SK-MEL-5 (cell line): ENCODE data around the gene ZNF655. TPM values are rescaled to one million over a fixed set of nuclear protein-coding genes. Genes with fewer than 3 reads are reported as not detected.

ENCODE experiments used
- DNase-seq: peaks from one replicate; pipeline ENCODE4 v3.0.0-alpha.2; 2016; ENCODE audit warnings: low read depth, low spot score
- in situ Hi-C: cut with HindIII; loops from 2 replicates; pipeline ENCODE4 v1.10.0; 2016; ENCODE audit warnings: low sequenced_read_pairs, high pct_unique_total_duplicates, low pct_unique_long_range_greater_than_20kb
- total RNA-seq: library from RNA; depleted of rRNA; stranded (reverse); fragments of >200 nt; shearing (Covaris generic); gene quantifications from 2 replicates; pipeline ENCODE4 v1.2.3, GENCODE V29; 2014

Gene ZNF655
- total RNA-seq, 1 experiment from 2014 or later = 105 TPM

- no peak for DNase-seq
- in situ Hi-C loops = no loop called here
These were observed 36.7 kb downstream of the ZNF655 start for GRCh38 chr7:99594948-99595745.

- in situ Hi-C loops = no loop called here
- DNase-seq = no peak
These were observed 38.0 kb downstream of the ZNF655 start for GRCh38 chr7:99596408-99596955.

GRCh38 chr7:99597762-99598501 is 39.5 kb downstream of the ZNF655 start, which contains the start of gene TMEM225B:
TSS of gene TMEM225B (plus strand) at chr7:99598267. CDS start at chr7:99604389, 6,122 bp downstream.
- no peak for DNase-seq
- in situ Hi-C loops = no loop called here

GRCh38 chr7:99599836-99600235 is 41.4 kb downstream of the ZNF655 start:
- DNase-seq = no peak
- in situ Hi-C loops = no loop called here

- no peak for DNase-seq
- in situ Hi-C loops = no loop called here
These were observed 43.3 kb downstream of the ZNF655 start for GRCh38 chr7:99601656-99602310.

- in situ Hi-C loops = no loop called here
- no peak for DNase-seq
These were observed 47.1 kb downstream of the ZNF655 start for GRCh38 chr7:99605527-99605926.

GRCh38 chr7:99606531-99606930 is 48.1 kb downstream of the ZNF655 start:
- DNase-seq = no peak
- in situ Hi-C loops = no loop called here

- no peak for DNase-seq
- in situ Hi-C loops = no loop called here
These were observed 49.1 kb downstream of the ZNF655 start for GRCh38 chr7:99607548-99607947.

- in situ Hi-C loops = no loop called here
These were observed 56.1 kb downstream of the ZNF655 start for GRCh38 chr7:99614495-99614894.

GRCh38 chr7:99615989-99616358 is 57.5 kb downstream of the ZNF655 start:
- in situ Hi-C loops = no loop called here

More at GRCh38 chr7:99614495-99614894, 56.1 kb downstream of the ZNF655 start:
- no peak for DNase-seq

GRCh38 chr7:99616359-99617191 is 58.1 kb downstream of the ZNF655 start, which contains the start of gene ZSCAN25:
TSS of gene ZSCAN25 (plus strand) at chr7:99616946. CDS start at chr7:99619607, 2,661 bp downstream.
- in situ Hi-C loops = no loop called here
- DNase-seq = peak; percentile 97

More at GRCh38 chr7:99615989-99616358, 57.5 kb downstream of the ZNF655 start:
- no peak for DNase-seq

GRCh38 chr7:99617192-99617781 is 58.8 kb downstream of the ZNF655 start:
- no peak for DNase-seq
- in situ Hi-C loops = no loop called here

- in situ Hi-C loops = no loop called here
- DNase-seq = peak; percentile 90
These were observed 60.3 kb downstream of the ZNF655 start for GRCh38 chr7:99618726-99619125.

- no peak for DNase-seq
- in situ Hi-C loops = no loop called here
These were observed 61.2 kb downstream of the ZNF655 start for GRCh38 chr7:99619571-99620130.

- no peak for DNase-seq
- in situ Hi-C loops = no loop called here
These were observed 62.8 kb downstream of the ZNF655 start for GRCh38 chr7:99621271-99621670.

GRCh38 chr7:99622596-99622995 is 64.2 kb downstream of the ZNF655 start:
- in situ Hi-C loops = no loop called here
- DNase-seq = no peak
